Lung (tissue), 12 donors: ENCODE data around the gene ECI2. TPM values are rescaled to one million over a fixed set of nuclear protein-coding genes. Genes with fewer than 3 reads are reported as not detected.

Experiments
- ATAC-seq: fragments of 200-7000 bp; cut with Tn5 transposase; one replicate; pipeline ENCODE4 v1.9.1; 2020; ENCODE audit warnings: moderate number of reproducible peaks; ENCODE audit not compliant: insufficient read depth, low FRiP score
- DNase-seq, 3 donors: peaks; one replicate each; pipeline ENCODE4 v3.0.0-alpha.2; 2013 to 2017
- H3K27ac ChIP-seq, 2 donors: one replicate each; pipeline ENCODE4 v1.5.1; 2013; ENCODE audit warnings: mild to moderate bottlenecking in 2 of 2, moderate library complexity in 2 of 2, control low read depth in 1 of 2, inconsistent platforms in 1 of 2, low read depth in 1 of 2, low read length in 1 of 2
- H3K27me3 ChIP-seq, 3 donors: one replicate each; pipeline ENCODE4 v1.5.1; 2013; ENCODE audit warnings: low read length in 2 of 3; ENCODE audit not compliant: control insufficient read depth in 3 of 3, insufficient read depth in 3 of 3
- H3K36me3 ChIP-seq, 4 donors: one replicate each; pipeline ENCODE4 v1.5.1; 2013; ENCODE audit warnings: low read length in 4 of 4, mild to moderate bottlenecking in 1 of 4, moderate library complexity in 1 of 4; ENCODE audit not compliant: control insufficient read depth in 4 of 4, insufficient read depth in 4 of 4
- H3K4me1 ChIP-seq, 5 donors: one replicate each; pipeline ENCODE4 v1.5.1; 2013; ENCODE audit warnings: low read length in 5 of 5, mild to moderate bottlenecking in 2 of 5, moderate library complexity in 1 of 5; ENCODE audit not compliant: control insufficient read depth in 5 of 5, insufficient read depth in 5 of 5
- H3K4me3 ChIP-seq: one replicate; pipeline ENCODE4 v1.5.1; 2013; ENCODE audit warnings: mild to moderate bottlenecking, control low read depth, moderate library complexity
- H3K9ac ChIP-seq, 2 donors: one replicate each; pipeline ENCODE4 v1.5.1; 2013; ENCODE audit warnings: low read length in 2 of 2, control low read depth in 1 of 2; ENCODE audit not compliant: insufficient read depth in 1 of 2
- H3K9me3 ChIP-seq, 4 donors: one replicate each; pipeline ENCODE4 v1.5.1; 2013; ENCODE audit warnings: low read length in 3 of 4, mild to moderate bottlenecking in 1 of 4, moderate library complexity in 1 of 4; ENCODE audit not compliant: control insufficient read depth in 4 of 4, insufficient read depth in 3 of 4
- WGBS, 2 donors: extraction: QIAGEN DNeasy Blood & Tissue Kit; methylation state at CpG; one replicate each; pipeline ENCODE4 v1.1.7; 2013; 5-methylcytosine and 5-hydroxymethylcytosine counted together
- polyA plus RNA-seq, 2 donors: library from polyadenylated mRNA; stranded (reverse); fragments of 200-250 nt; gene quantifications; one replicate each; pipeline ENCODE4 v1.2.1, GENCODE V29; 2013
- total RNA-seq, 2 donors: library from RNA; depleted of rRNA in 1 of 2; stranded (reverse); fragments of >200 nt in 1 of 2; gene quantifications; one replicate each; pipeline ENCODE4 v1.2.1, GENCODE V29; 2014 to 2021
- TF ChIP-seq, protein P1 (sequence below): IDR thresholded peaks from 2 replicates; pipeline ENCODE4 v1.5.1; 2012; ENCODE audit warnings: mild to moderate bottlenecking; ENCODE audit errors: control extremely low read depth, extremely low read depth
- donor health status: control.
- donor health status: control.
- donor health status: Bipolar disorder and iron deficiency.
- donor health status: healthy.
- donor health status: DM: yes; HTN: yes; CAD: no.

The ECI2 gene
- total and polyA plus RNA-seq, 4 donors: 18.9 to 68.0 (median 35.1) TPM

- no peak for ATAC-seq
- no peak for DNase-seq
- H3K27me3 ChIP-seq: no peaks in the 10 kb centered on the region
- no peak overlapping the region for H3K9ac ChIP-seq
- H3K27ac ChIP-seq: no peak overlapping the region
- H3K9me3 ChIP-seq: peaks cover 0 to under 1% (median 0%) of the 10 kb centered on the region in 4 donors
- H3K4me1 ChIP-seq: no peaks in the 10 kb centered on the region
- WGBS, 2 donors: 84 to 91% methylated on average over 4 of the region's 4 CpGs
- H3K36me3 ChIP-seq: no peaks in the 10 kb centered on the region
- TF ChIP-seq, protein P1, sequence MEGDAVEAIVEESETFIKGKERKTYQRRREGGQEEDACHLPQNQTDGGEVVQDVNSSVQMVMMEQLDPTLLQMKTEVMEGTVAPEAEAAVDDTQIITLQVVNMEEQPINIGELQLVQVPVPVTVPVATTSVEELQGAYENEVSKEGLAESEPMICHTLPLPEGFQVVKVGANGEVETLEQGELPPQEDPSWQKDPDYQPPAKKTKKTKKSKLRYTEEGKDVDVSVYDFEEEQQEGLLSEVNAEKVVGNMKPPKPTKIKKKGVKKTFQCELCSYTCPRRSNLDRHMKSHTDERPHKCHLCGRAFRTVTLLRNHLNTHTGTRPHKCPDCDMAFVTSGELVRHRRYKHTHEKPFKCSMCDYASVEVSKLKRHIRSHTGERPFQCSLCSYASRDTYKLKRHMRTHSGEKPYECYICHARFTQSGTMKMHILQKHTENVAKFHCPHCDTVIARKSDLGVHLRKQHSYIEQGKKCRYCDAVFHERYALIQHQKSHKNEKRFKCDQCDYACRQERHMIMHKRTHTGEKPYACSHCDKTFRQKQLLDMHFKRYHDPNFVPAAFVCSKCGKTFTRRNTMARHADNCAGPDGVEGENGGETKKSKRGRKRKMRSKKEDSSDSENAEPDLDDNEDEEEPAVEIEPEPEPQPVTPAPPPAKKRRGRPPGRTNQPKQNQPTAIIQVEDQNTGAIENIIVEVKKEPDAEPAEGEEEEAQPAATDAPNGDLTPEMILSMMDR: no peak
- no peak overlapping the region for H3K4me3 ChIP-seq
Measured at GRCh38 chr6:4179960-4180651, 44.7 kb upstream of the ECI2 start.

GRCh38 chr6:4178737-4179333, 43.5 kb upstream of the ECI2 start:
- Histone ChIP-seq H3K9me3 (no peaks in the 10 kb centered on the region), H3K9ac (no peak overlapping the region), H3K4me3 (no peak overlapping the region), H3K36me3 (no peaks in the 10 kb centered on the region), H3K27me3 (no peaks in the 10 kb centered on the region), H3K4me1 (no peaks in the 10 kb centered on the region), H3K27ac (no peak overlapping the region)
- no peak for DNase-seq
- 79 to 92% methylated on average over 8 of the region's 8 CpGs for WGBS, 2 donors
- TF ChIP-seq, protein P1: no peak
- no peak for ATAC-seq

DNA sequence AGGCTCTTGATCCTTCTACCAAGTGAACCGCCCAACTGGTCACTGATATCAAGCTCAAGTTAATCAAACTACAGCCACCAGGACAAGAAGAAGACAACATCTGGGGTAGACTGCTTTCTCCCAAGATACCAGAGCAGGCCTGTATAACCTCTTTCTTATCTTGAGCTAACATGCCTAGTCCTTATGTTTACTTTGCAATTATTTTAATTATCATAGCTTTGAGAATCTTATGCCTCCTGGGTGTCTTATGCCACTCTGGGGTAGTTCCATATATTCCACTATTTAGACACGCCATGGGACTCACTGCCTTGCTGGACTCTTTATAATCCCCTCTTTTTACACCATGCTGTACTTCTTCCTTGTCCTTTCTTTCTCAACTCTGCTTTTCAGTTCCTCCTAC, 41.5 kb upstream of the ECI2 start:
- ATAC-seq: no peak
- no peaks in the 10 kb centered on the region for H3K36me3 ChIP-seq
- no peak overlapping the region for H3K9ac ChIP-seq
- H3K9me3 ChIP-seq: no peaks in the 10 kb centered on the region
- no peaks in the 10 kb centered on the region for H3K27me3 ChIP-seq
- DNase-seq: no peak
- no peak overlapping the region for H3K4me3 ChIP-seq
- WGBS, 2 donors: 95% methylated on average over 2 of the region's 2 CpGs
- no peak overlapping the region for H3K27ac ChIP-seq
- TF ChIP-seq, protein P1: no peak
- H3K4me1 ChIP-seq: no peaks in the 10 kb centered on the region

- Histone ChIP-seq H3K9me3 (no peaks in the 10 kb centered on the region), H3K4me3 (no peak overlapping the region), H3K27ac (no peak overlapping the region), H3K4me1 (no peaks in the 10 kb centered on the region), H3K27me3 (no peaks in the 10 kb centered on the region), H3K36me3 (no peaks in the 10 kb centered on the region), H3K9ac (no peak overlapping the region)
- DNase-seq: no peak
- TF ChIP-seq, protein P1: no peak
- WGBS, 2 donors: 88 to 93% methylated on average over 6 of the region's 6 CpGs
- ATAC-seq: no peak
Measured at GRCh38 chr6:4174042-4174441, 38.7 kb upstream of the ECI2 start.
